Thyroid gland (tissue), 4 donors: Measurements from ENCODE around the gene SCAMP4. TPM values are rescaled to one million over a fixed set of nuclear protein-coding genes. Genes with fewer than 3 reads are reported as not detected.

ENCODE experiments used
- DNase-seq, 2 donors: peaks; one replicate each; pipeline ENCODE4 v3.0.0-alpha.2; 2019
- H3K27ac ChIP-seq, 3 donors: fragments of 200-600 bp; sonication (generic); 1 replicate in 2 of 3; 2 replicates in 1 of 3; pipeline ENCODE4 v1.5.1; 2016 to 2019; ENCODE audit warnings: mild to moderate bottlenecking in 1 of 3, moderate library complexity in 1 of 3
- H3K27me3 ChIP-seq: fragments of 200-600 bp; sonication (generic); one replicate; pipeline ENCODE4 v1.5.1; 2019
- H3K36me3 ChIP-seq, 2 donors: fragments of 200-600 bp; sonication (generic); one replicate each; pipeline ENCODE4 v1.5.1; 2016 to 2019
- H3K4me1 ChIP-seq, 2 donors: fragments of 200-600 bp; sonication (generic); one replicate each; pipeline ENCODE4 v1.5.1; 2017 to 2019
- H3K4me3 ChIP-seq, 3 donors: fragments of 200-600 bp; sonication (generic); replicated peaks in 1 of 3; 1 replicate in 2 of 3; 2 replicates in 1 of 3; pipeline ENCODE4 v1.5.1; 2016; ENCODE audit warnings: mild to moderate bottlenecking in 1 of 3
- H3K9me3 ChIP-seq: fragments of 200-600 bp; sonication (generic); one replicate; pipeline ENCODE4 v1.5.1; 2017
- POLR2A ChIP-seq, 2 donors: fragments of 450-650 bp; IDR thresholded peaks; one replicate each; pipeline ENCODE4 v1.6.1; 2017; ENCODE audit warnings: antibody characterized with exemption in 2 of 2, mild to moderate bottlenecking in 2 of 2, moderate library complexity in 1 of 2
- WGBS, 2 donors: methylation state at CpG; one replicate each; pipeline ENCODE4 v1.1.5; 2017; 5-methylcytosine and 5-hydroxymethylcytosine counted together
- intact Hi-C: fragments of 100-400 bp; cut with DNase I; formaldehyde crosslinking; loops from one replicate; pipeline ENCODE4 v1.15.1; 2023
- total RNA-seq, 4 donors: library from RNA; depleted of rRNA; stranded (reverse); fragments of >200 nt; gene quantifications; one replicate each; pipeline ENCODE4 v1.2.3, GENCODE V29; 2016
- TF ChIP-seq, protein P1 (sequence below), 6 experiments: fragments of 200-600 bp in 3 of 6; fragments of 450-650 bp in 3 of 6; sonication (generic) in 3 of 6; IDR thresholded peaks; one replicate each; pipeline ENCODE4 v1.5.1; 2016 to 2019; ENCODE audit warnings: antibody characterized with exemption in 6 of 6, mild to moderate bottlenecking in 2 of 6, inconsistent platforms in 1 of 6, moderate library complexity in 1 of 6

Gene SCAMP4
- total RNA-seq, 4 donors from 2014 or later, result 69.5 to 269 (median 137) TPM

DNA sequence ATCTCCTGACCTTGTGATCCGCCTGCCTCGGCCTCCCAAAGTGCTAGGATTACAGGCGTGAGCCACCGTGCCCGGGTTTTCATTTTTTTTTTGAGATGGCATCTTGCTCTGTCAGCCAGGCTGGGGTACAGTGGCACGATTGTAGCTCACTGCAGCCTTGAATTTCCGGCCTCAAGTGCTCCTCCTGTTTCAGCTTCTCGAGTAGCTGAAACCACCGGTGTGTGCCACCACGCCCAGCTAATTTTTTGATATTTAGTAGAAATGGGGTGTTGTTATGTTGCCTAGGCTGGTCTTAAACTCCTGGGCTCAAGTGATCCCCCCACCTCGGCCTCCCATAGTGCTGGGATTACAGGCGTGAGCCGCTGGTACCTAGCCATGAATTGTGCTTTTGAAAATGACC lies 5.9 kb downstream of the SCAMP4 start:
- peaks cover 9 to 37% of the 10 kb centered on the region in 2 donors for H3K4me1 ChIP-seq
- no peak overlapping the region for H3K4me3 ChIP-seq
- no peaks in the 10 kb centered on the region for H3K9me3 ChIP-seq
- TF ChIP-seq, protein P1, sequence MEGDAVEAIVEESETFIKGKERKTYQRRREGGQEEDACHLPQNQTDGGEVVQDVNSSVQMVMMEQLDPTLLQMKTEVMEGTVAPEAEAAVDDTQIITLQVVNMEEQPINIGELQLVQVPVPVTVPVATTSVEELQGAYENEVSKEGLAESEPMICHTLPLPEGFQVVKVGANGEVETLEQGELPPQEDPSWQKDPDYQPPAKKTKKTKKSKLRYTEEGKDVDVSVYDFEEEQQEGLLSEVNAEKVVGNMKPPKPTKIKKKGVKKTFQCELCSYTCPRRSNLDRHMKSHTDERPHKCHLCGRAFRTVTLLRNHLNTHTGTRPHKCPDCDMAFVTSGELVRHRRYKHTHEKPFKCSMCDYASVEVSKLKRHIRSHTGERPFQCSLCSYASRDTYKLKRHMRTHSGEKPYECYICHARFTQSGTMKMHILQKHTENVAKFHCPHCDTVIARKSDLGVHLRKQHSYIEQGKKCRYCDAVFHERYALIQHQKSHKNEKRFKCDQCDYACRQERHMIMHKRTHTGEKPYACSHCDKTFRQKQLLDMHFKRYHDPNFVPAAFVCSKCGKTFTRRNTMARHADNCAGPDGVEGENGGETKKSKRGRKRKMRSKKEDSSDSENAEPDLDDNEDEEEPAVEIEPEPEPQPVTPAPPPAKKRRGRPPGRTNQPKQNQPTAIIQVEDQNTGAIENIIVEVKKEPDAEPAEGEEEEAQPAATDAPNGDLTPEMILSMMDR (IDR thresholded peaks at IDR 0.05), result no peak
- no peak for TF ChIP-seq POLR2A (IDR thresholded peaks at IDR 0.05)
- no peak for DNase-seq
- intact Hi-C loops, result no loop called here
- peaks cover 12 to 15% of the 10 kb centered on the region in 2 donors for H3K36me3 ChIP-seq
- WGBS, 2 donors, result 83 to 88% methylated on average over 13 of the region's 13 CpGs
- H3K27me3 ChIP-seq, result no peaks in the 10 kb centered on the region
- no peak overlapping the region for H3K27ac ChIP-seq

DNA sequence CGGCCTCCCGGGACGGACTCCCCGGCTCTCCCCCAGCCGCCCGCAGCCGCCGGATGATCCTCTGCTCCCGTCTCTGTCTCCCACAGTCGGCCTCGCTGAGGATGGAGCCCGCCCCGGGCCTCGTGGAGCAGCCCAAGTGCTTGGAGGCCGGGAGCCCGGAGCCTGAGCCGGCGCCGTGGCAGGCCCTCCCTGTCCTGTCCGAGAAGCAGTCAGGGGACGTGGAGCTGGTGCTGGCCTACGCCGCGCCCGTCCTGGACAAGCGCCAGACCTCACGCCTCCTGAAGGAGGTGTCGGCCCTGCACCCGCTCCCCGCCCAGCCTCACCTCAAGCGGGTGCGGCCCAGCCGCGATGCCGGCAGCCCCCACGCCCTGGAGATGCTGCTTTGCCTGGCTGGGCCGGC lies 6.8 kb downstream of the SCAMP4 start:
- Histone ChIP-seq H3K27me3 (no peaks in the 10 kb centered on the region), H3K36me3 (peaks cover 12 to 15% of the 10 kb centered on the region in 2 donors), H3K9me3 (no peaks in the 10 kb centered on the region), H3K4me3 (no peak overlapping the region), H3K4me1 (peaks cover 7 to 34% of the 10 kb centered on the region in 2 donors), H3K27ac (no peak overlapping the region)
- intact Hi-C loops, result no loop called here
- DNase-seq, result no peak
- TF ChIP-seq, protein P1 (IDR thresholded peaks at IDR 0.05), result no peak
- no peak for TF ChIP-seq POLR2A (IDR thresholded peaks at IDR 0.05)
- WGBS, 2 donors, result 93 to 96% methylated on average over 3 to 32 of the region's 37 CpGs

GRCh38 chr19:1912760-1913505 lies 7.7 kb downstream of the SCAMP4 start:
- Histone ChIP-seq H3K9me3 (no peaks in the 10 kb centered on the region), H3K27me3 (no peaks in the 10 kb centered on the region), H3K27ac (no peak overlapping the region), H3K4me3 (no peak overlapping the region), H3K4me1 (peaks cover 7 to 29% of the 10 kb centered on the region in 2 donors), H3K36me3 (peaks cover 16% of the 10 kb centered on the region in 2 donors)
- WGBS, 2 donors, result 98% methylated on average over 66 to 72 of the region's 77 CpGs
- TF ChIP-seq, protein P1 (IDR thresholded peaks at IDR 0.05), result no peak
- TF ChIP-seq POLR2A (IDR thresholded peaks at IDR 0.05), result no peak
- intact Hi-C loops, result no loop called here
- no peak for DNase-seq

DNA sequence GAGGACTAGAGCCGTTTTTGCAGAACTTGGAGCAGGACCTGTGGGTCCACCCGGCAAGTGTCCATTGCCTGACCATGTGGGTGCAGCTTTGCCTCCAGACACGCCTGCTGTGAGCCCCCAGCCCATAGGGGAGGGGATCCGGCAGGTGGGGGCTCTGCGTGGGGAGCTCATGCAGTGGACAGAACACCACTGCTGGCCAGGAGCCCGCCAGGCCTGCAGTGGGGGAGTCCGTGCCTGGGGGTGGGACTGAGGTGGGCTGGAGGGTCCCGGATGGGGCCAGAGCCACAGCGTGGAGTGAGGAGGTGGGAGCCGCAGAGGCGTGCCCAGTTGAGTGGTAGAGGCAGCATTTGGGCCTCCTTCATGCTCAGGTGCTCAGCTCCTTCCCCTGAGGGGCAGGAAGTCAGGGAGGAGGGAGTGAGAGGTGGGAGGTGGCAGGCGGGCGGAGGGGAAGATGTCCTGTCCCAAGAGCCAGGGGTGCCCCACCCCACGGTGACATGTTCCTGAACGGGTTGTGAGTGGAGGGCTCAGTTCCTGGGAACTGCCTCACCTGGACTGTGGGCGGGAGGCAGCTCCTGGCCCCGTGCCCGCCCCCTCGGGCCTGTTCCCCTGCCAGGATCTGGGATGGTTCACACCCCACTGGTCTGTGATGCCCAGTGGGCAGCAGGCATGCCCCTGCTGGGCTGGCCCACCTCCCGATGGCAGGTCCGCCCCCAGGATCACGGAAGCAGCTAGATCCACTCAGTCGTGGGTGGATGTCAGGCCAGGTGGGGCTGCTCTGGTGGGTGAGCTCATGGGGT lies 8.8 kb downstream of the SCAMP4 start:
- intact Hi-C loops, result no loop called here
- H3K27me3 ChIP-seq, result no peaks in the 10 kb centered on the region
- peaks cover 25 to 26% of the 10 kb centered on the region in 2 donors for H3K36me3 ChIP-seq
- H3K4me3 ChIP-seq, result no peak overlapping the region
- 55 to 56% methylated on average over 14 to 15 of the region's 23 CpGs for WGBS, 2 donors
- TF ChIP-seq, protein P1 (IDR thresholded peaks at IDR 0.05), result no peak
- TF ChIP-seq POLR2A (IDR thresholded peaks at IDR 0.05), result no peak
- no peaks in the 10 kb centered on the region for H3K9me3 ChIP-seq
- H3K27ac ChIP-seq, result peak overlapping the region in 2 of 3 donors; percentile 39 to 57
- peaks cover 7 to 26% of the 10 kb centered on the region in 2 donors for H3K4me1 ChIP-seq
- peak; percentile 91 to 94 for DNase-seq
